HG03575 (cell line): ENCODE results near the gene WDR54.
"Not testable (repeated sequence)": the region's sequence is repeated elsewhere in the genome, so short reads cannot be mapped to it uniquely, and the experiment has no call there.

Experiments used
- ATAC-seq: cut with Tn5 transposase; IDR thresholded peaks from one replicate; pipeline ENCODE4 v1.9.1; 2021; ENCODE audit not compliant: unreplicated experiment, insufficient number of reproducible peaks, low FRiP score; ENCODE audit errors: extremely low read depth

The WDR54 gene

DNA sequence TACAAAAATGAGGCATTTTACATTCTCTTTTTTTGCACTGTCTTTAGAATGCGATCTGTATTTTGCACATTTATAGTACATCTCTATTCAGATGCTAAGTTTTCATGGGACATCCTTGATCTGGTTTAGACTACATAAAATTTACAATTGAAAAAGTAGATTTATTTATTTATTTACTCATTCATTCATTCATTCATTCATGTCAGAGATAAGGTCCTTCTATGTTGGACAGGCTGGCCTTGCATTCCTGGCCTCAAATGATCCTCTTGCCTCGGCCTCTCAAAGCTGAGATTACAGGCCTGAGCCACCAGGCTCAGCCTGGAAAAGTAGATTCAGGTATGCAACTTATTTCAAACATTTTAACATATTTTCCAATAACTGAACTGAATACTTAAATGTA, 25.4 kb upstream of the WDR54 start:
- ATAC-seq = no peak

DNA sequence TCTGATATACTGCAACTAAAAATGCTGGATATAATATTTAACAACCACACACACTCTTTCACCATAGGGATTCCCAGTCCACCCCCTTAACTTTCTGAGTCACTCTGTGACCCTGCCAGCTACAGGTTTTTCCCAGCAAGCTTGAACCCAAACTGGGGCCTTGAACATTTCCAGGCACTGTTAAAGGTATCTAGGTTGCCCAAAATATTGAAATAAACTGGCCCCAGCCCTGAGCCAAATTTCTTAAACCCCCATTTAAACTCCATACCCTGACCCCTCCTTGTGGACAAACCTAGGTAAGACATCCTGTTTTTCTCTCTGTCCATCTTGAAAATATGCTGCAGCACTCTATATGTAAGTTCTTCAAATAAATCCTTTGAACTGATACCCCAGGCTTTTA, 21.7 kb upstream of the WDR54 start:
- no peak for ATAC-seq

DNA sequence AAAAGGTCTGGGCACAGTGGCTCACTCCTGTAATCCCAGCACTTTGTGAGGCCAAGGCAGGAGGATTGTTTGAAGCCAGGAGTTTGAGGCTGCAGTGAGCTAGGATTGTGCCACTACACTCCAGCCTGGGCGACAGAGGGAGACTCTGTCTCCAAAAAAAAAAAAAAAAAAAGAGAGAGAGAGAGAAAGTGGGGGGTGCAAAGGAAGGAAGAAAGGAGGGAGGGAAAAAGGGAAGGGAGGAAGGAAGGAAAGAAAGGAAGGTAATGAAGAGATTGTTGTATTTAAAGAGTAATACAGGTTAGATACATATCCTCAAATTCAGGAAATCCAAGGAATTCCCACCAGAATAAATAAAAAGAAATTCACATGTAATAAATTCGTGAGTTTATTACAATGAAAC, 19.6 kb upstream of the WDR54 start:
- no peak for ATAC-seq

DNA sequence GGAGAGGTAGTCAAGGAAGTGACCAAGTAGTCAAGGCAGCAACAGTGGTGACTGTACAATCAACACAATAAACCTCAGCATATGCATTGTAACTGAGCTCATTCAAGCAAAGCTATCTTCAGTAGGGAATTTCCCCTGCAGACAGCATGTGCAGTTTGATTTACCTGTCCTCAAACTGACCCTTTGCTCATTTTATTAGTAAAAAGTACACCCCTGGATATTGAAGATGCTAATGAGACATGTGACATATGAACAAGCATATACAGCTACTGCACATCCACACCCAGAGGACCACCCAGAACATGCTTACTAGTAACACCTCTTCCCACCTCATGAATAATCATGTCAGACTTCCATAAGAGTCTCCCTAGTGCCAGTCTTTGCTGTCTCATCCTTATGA, 15.5 kb upstream of the WDR54 start:
- ATAC-seq = no peak

DNA sequence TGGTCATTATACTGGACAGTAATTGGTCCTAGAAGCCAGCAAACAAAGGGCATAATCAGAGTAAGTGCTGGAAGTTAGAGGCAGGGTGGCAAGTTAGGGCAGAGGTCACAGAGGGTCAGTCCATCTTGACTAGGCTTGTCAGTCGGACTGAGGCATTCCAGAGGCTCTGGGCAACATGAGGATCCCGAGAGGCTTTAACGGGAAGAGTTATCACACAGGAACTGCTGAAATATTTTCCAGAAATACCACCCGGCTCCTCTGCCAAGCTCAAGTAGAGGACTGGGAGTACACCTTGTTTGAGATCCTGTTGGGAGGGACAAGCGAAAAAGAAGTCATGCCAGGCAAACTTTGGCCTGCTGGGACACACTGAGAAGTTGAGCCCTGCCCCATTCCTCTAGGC, 13.8 kb upstream of the WDR54 start:
- no peak for ATAC-seq

DNA sequence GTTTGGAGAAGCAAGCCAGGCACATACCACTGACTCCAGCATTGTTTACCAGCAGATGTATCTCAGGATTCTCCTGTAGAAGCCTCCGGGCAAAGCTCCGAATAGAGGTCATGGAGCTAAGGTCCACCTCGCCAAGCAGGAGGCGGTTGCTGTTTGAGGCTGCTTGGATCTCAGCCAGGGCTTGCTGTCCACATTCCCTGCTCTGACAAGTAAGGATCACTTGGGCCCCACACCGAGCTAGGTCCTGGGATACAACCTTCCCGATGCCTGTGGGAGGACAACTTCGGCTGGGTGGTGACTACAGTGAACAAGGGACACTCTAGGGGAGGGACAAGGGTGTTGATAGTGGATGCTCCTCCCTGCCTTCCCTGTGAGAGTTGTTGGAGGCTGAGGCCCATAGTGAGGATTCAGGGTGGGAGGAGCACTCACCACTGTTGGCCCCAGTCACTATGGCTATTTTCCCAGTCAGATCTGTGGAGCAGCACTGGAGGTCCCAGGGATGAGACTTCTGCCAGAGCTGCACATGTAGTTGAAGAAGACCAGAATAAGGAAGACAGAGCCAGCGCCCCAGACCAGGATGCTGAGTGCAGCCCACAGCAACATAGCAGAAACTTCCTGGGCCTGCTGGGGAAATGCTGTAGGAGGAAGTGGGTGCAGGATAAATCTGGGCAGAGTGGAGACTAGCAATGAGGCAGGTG, 8.4 kb upstream of the WDR54 start:
- no peak for ATAC-seq

DNA sequence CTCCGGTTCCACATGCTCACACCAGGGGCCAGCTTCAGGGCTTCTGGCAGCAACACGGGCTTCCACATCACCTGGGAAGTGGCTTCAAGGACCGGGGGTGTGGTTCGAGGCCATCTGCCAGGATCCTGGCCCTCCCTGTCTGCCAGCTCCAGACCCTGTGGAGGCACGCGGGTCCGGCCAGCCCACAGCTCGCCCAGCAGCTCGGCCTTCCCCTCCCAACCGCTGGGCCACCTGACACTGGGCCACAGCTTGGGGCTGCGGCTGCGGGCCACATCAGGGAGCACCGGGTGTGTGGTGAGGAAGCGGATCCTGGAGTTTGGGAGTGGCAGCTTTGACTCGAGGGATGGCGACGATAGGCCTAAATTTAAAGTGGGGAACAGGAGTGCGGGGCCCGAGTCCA, 7.1 kb upstream of the WDR54 start:
- no peak for ATAC-seq

DNA sequence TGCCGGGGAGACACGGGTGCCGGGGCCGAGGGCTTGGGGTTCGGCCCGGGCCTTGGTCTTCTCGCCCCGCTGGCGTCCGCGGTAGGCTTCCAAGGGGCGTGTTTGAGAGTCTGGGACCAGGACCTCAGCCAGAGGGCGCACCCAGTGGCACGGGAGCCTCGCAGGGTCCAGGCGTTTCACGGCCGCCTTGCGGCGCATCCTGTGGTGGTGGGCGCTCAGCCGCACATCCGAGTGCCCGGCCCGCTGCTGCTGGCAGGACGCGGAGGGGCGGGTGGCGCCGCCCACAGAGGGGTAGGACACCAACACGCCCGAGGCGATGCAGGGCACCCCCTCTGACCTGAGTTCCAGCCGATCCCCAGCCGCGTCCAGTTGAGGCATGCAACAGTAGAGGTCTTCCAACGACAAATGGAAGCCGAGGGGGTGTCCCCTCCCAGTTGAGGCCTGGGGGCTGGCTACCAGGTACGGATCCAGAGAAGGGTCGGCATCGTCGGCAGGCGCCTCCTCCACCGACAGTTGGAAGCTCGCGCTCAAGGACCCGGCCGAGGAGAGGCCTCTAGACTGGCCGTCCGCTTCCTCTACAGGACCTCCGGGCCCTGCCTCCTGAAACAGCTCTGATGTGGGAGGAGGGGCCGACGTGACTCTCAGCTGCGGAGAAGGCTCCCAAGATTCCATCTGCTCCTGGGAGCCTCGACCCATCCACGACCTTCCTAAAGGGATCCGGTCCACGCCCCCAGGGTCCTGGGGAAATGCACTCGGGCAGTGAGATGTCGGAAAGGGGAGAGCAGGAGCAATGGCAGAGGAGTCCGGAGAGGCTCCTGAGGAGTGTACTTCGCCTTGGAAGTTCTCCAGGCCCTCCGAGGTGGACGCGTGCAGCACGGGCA, 6.4 kb upstream of the WDR54 start:
- ATAC-seq = no peak

DNA sequence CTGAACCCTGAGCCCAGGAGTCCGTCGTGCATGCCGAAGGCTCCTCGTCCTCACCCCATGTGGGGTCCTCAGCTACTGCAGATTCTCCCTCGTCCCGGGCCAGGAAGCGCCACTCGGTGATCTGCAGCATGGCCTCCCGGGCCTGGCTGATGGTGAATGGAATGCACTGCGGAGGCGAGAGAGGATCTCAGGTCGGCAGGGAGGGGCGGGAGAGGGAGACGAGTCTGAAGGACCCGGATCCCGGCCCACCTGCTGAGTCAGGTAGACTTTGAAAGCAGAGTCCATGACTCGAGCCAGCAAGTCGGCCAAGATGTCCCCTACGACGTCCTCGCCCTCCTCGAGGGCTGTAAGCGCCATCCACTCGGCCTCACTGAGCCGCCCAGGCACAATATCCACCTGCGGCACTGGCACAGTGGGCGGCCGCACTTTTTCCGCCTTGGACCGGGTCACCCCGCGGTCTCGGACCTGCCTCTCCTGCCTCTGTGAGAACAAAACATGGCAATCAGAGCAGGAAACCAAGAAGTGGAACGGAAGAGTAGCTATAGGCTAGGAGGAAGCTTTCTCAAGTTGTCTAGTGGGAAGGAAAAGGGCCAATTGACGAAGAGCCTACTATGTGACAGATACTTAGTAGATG, 5.7 kb upstream of the WDR54 start:
- no peak for ATAC-seq

DNA sequence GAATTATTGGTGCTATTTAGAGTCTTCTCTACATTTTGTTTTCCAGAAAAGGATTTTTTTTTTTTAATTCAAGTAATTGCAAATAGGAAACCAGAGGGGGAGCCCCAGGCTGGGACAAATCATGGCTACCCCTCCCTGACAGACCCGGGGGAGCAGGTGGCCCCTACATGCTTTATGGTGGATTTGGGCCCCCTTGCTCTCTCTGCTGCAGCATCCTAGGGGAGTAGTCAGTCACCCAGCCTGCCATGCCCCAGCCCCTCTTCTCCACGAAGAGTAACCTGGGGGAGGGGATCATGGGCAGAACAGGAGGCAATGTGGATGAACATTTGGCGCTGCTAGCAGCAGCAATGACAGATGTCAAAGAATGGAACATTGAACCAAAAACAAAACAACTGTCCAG, 4.8 kb upstream of the WDR54 start:
- no peak for ATAC-seq

DNA sequence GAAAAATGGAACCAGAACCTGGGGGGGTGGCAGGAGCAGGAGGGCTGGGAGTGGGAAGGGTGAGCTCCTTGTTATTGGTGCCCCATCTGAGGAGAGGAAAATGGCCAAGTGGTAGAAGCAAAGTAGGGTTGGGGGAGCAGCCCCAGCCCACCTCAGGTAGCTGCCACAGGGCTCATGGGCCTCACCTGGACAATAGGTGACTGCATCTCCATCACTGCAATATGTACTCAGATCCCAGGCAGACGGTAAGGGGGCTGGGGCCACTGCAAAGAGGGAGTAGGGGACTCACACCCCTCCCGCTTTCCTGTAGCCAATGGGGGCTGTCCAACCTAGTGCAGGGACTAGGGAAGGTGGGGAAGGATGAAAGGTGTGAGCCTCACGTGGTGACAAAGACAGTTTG, 4.3 kb upstream of the WDR54 start:
- no peak for ATAC-seq

DNA sequence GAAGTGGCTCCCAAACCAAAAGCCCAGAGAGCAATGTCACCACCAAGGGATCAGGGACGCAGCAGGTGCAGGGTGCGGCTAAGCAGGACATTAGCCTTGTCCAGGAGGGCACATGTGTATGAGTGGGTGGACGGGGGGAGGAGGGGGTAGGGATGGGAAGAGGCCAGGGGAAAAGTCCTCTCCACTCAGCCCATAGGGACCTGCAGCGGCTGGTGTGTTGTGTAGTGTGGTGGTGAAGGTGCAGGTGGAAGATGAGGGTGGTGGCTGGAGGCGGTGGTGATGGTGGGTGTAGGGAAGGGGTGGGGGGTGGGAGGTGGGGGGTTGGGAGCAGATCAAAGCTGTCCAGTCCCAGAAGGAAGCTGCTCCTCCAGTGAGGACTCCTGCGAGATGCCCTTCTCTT, 3.8 kb upstream of the WDR54 start:
- ATAC-seq = no peak

DNA sequence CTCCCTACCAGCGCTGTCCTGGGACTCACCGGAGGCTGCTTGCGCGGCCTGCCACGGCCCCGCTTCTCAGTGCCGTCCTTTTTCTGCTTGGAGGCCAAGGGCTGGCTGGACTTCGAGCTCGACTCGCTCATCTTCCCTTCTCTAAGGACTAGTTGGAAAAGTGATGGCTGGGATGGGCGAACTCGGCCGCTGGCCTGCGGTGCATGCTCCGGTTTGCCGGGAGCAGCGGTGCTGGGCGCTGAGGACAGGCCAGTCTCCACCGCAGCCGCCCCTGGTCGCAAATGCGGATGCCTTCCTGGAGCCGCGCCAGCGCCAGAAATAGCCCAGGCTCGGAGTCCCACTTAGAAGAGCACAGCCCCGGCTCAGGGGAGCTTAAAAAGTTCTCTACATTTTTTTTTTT, 3.2 kb upstream of the WDR54 start:
- no peak for ATAC-seq

DNA sequence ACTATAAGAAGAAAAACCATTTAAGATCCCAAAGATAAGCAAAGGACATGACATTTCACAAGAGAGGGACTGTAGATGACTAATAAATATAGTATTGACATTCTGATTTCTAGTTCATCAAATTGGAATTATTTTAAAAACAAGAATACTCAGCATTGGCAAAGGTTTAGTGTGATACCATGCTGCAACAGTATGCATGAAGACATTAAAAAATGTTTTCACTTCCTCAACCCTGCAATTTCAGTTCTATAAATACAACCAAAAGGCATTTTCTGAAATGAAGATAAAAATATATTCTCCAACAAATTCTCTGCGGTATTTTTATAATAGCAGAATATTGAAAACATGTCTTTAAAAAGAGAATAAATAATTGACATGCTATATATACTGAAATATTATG, 2.2 kb upstream of the WDR54 start:
- ATAC-seq = no peak

DNA sequence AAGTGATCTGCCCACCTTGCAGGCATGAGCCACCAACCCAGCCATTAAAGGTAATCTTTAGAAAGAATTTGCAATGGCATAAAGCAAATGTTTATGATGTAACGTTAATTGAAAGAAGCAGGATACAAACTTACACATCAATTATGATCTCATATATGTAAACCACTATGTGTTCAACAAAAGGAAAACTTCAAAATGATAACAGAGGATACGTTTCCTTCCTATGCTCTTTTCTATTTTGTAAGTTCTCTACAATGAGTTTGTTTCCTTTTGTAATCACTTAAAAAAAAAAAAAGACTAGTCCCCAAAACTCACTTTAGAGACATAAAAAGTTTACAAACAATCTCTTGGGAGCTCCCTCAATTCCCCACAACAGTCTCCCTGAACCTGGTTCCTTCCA, 1.5 kb upstream of the WDR54 start:
- no peak for ATAC-seq

DNA sequence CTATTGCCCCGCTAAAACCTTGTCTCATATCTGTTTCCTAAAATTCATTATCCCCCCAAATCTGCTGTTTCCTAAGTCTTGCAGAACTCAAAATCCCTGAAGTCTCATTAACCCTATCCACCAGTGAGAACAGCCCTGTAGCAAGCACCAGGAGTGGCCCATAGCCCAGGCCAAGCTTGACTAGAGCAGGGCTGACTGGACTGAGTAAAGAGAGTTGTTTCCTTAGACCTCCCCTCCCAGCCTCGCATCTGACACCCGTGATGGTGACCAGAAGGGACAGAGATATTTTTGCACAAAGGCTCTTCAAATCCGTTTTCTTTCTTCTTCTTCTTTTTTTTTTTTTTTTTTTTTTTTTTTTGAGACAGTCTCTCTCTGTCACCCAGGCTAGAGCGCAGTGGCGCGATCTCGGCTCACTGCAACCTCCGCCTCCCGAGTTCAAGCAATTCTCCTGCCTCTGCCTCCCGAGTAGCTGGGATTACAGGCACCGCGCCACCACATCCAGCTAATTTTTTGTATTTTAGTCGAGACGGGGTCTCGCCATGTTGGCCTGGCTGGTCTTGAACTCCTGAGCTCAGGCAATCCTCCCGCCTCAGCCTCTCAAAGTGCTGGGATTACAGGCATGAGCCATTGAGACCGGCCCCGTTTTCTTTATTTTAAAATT, 957 bp upstream of the WDR54 start:
- ATAC-seq = not testable (repeated sequence)

DNA sequence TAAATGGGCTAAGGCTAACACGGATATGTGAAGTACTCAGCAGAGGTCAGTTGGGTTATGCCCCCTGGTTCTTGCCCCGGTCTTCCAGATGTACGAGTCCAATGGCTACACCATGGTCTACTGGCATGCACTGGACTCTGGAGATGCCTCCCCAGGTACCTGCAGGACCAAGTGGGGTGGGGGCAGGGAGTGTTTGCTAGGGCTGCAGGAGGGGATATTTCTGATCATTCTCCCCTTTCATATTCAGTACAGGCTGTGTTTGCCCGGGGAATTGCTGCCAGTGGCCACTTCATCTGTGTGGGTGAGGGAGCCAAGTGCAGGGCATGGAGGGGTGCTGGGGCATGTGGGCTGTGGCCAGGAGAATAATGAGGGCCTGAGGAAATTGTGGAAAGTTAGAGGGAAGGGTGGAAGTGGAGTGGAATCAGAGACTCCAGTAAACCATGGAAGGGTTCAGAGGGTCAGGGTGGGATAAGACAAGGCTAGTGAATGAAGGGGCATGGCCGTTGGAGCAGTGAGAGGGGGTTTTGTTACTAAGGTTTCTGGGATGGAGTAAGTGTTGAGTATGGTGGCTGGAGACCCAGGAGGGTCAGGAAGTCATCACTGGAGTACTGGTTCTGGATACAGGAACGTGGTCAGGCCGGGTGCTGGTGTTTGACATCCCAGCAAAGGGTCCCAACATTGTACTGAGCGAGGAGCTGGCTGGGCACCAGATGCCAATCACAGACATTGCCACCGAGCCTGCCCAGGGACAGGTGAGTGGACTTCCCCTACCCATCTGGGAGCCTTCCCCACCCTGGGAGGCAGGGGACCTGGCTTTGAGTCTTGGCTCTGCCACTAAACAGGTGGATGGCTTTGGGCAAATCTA, 1.9 kb downstream of the WDR54 start:
- no peak for ATAC-seq

DNA sequence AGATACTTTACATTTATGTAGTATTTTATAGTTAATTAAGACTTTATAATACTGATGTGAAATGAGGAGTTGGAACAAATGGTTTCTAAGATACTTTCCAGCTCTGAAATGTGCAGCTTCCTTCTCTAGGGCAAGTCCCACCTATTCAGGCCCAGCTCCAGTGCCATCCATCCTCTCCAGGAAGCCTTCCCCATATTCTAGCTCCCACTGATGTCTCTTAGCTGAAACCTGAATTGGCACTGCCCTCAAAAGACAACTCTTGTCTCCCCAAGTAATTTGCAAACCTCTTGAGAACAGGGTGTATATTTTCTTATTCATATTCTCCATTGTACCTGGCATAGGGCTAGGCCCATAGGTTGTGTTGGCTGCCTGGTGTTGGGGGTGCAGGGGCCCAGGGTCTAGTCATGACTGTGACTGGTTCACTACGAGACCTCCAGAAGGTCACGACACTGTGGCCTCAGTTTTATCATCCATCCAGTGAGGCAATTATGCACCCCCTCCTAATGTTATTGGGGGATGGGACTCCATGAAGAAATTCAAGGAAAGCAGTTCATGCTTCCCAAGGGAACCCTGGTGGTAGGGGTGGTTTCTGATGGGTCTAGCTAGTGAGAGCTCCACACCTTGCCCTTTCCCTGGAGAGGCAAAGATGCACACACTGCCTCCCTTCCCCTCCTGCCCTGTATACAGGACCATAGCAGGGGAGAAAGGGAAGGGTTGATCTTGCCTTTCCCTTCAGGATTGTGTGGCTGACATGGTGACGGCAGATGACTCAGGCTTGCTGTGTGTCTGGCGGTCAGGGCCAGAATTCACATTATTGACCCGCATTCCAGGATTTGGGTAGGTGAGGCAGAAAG, 2.8 kb downstream of the WDR54 start:
- ATAC-seq = no peak
